Embryonic facial prominence (tissue), 1 donor: ENCODE data around the gene TP53TG3.
"Not testable (repeated sequence)": the region's sequence is repeated elsewhere in the genome, so short reads cannot be mapped to it uniquely, and the experiment has no call there.

Experiments
- DNase-seq: peaks from one replicate; pipeline ENCODE4 v3.0.0-alpha.2; 2016; ENCODE audit errors: extremely low spot score

Gene TP53TG3

GRCh38 chr16:32676065-32676464 is at the start of gene TP53TG3:
Gene TP53TG3, minus strand, starts transcription at chr16:32676165. Its CDS starts 68 bp downstream, at chr16:32676097.
- not testable (repeated sequence) for DNase-seq

GRCh38 chr16:32650876-32651275 is 25.1 kb downstream of the TP53TG3 start:
- not testable (repeated sequence) for DNase-seq

GRCh38 chr16:32647562-32647961 is 28.4 kb downstream of the TP53TG3 start:
- DNase-seq: not testable (repeated sequence)

- not testable (repeated sequence) for DNase-seq
These were observed 29.2 kb downstream of the TP53TG3 start for GRCh38 chr16:32646780-32647179.

GRCh38 chr16:32646177-32646576 is 29.8 kb downstream of the TP53TG3 start:
- DNase-seq: not testable (repeated sequence)

GRCh38 chr16:32645278-32645908 is 30.6 kb downstream of the TP53TG3 start:
- not testable (repeated sequence) for DNase-seq

- not testable (repeated sequence) for DNase-seq
These were observed 31.2 kb downstream of the TP53TG3 start for GRCh38 chr16:32644715-32645114.

GRCh38 chr16:32637614-32638013 is 38.4 kb downstream of the TP53TG3 start:
- DNase-seq: not testable (repeated sequence)

- DNase-seq: not testable (repeated sequence)
These were observed 43.9 kb downstream of the TP53TG3 start for GRCh38 chr16:32632096-32632495.
